22Rv1 (cell line): Measurements from ENCODE around the gene CUTC.

Experiments
- H3K27ac ChIP-seq: fragments of 450-650 bp; 2 replicates; pipeline ENCODE4 v1.5.1; 2017
- ZFX ChIP-seq: fragments of 450-650 bp; IDR thresholded peaks from 2 replicates; pipeline ENCODE4 v1.6.1; 2017; ENCODE audit warnings: antibody characterized with exemption, borderline replicate concordance
- TF ChIP-seq, protein P1 (sequence below): fragments of 450-650 bp; IDR thresholded peaks from 2 replicates; pipeline ENCODE4 v1.5.1; 2017; ENCODE audit warnings: mild to moderate bottlenecking

The CUTC gene

DNA sequence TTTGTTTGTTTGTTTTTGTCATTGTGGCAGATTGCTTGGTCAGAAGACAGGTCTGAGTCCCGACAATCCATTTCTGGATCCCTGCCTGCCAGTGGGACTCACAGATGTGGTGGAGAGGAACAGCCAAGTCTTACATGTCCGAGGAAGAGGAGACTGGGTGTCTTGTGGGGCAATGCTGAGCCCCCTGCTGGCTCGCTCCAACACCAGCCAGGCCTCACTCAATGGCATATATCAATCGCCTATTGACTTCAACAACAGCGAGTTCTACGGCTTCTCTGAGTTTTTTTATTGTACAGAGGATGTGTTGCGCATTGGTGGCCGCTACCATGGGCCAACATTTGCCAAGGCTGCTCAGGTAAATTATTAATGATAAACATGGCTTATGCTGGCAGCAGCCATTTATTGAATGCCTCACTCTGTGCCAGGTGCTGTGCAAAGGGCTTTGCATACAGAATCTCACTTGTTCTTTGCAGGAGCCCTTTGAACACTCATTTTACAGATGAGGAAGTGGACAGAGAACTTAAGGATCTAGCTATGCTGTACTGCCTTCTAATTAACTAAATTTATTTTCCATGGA is 33.4 kb upstream of the CUTC start:
- no peak overlapping the region for H3K27ac ChIP-seq
- TF ChIP-seq, protein P1, sequence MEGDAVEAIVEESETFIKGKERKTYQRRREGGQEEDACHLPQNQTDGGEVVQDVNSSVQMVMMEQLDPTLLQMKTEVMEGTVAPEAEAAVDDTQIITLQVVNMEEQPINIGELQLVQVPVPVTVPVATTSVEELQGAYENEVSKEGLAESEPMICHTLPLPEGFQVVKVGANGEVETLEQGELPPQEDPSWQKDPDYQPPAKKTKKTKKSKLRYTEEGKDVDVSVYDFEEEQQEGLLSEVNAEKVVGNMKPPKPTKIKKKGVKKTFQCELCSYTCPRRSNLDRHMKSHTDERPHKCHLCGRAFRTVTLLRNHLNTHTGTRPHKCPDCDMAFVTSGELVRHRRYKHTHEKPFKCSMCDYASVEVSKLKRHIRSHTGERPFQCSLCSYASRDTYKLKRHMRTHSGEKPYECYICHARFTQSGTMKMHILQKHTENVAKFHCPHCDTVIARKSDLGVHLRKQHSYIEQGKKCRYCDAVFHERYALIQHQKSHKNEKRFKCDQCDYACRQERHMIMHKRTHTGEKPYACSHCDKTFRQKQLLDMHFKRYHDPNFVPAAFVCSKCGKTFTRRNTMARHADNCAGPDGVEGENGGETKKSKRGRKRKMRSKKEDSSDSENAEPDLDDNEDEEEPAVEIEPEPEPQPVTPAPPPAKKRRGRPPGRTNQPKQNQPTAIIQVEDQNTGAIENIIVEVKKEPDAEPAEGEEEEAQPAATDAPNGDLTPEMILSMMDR, result no peak
- no peak for TF ChIP-seq ZFX

DNA sequence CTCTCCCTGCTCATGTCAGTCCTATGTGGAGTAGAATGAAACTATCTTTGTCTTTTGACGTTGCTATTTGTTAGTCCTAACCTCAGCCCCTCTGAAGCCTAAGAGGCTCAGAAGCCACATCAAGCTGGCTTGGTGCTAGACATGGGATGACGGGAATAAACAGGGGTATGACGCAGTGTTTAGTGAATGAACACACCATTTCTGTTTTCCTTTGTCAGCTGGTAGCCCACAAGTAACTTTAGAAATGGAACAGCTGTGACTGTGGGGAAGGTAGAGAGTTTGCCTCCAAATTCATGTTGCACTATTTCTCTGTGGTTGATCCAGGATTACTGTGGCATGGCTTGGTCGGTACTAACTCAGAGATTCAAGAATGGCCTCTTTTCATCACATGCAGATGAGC is 31.4 kb upstream of the CUTC start:
- TF ChIP-seq, protein P1, result no peak
- TF ChIP-seq ZFX, result no peak
- no peak overlapping the region for H3K27ac ChIP-seq

DNA sequence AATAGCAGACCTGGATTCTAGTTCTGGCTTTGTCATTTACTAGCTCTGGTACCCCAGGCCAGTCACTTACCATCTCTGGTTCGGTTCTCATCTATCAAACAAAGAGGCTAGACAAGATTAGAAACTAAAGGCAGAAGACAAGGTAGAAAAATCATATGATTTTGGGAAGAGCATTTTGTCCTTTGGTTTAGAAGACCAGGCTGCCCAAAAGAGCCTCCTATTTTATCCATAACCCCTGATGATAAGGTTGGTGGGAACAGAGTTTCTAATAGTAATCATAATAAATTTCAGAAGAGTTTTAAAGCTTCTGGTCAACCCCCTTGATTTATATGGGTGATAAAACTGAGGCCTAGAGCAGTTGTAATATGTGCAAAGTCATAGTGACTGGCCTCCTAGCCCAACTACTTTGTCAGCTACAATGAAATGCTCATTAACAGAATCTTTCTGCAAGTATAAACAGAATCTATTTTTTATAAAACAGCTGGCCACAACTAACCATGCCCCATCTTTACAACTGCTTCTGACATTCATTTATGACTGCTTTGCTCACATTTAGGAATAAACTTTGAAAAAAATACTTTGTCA is 23.5 kb upstream of the CUTC start:
- TF ChIP-seq, protein P1, result no peak
- no peak for TF ChIP-seq ZFX
- H3K27ac ChIP-seq, result no peak overlapping the region

DNA sequence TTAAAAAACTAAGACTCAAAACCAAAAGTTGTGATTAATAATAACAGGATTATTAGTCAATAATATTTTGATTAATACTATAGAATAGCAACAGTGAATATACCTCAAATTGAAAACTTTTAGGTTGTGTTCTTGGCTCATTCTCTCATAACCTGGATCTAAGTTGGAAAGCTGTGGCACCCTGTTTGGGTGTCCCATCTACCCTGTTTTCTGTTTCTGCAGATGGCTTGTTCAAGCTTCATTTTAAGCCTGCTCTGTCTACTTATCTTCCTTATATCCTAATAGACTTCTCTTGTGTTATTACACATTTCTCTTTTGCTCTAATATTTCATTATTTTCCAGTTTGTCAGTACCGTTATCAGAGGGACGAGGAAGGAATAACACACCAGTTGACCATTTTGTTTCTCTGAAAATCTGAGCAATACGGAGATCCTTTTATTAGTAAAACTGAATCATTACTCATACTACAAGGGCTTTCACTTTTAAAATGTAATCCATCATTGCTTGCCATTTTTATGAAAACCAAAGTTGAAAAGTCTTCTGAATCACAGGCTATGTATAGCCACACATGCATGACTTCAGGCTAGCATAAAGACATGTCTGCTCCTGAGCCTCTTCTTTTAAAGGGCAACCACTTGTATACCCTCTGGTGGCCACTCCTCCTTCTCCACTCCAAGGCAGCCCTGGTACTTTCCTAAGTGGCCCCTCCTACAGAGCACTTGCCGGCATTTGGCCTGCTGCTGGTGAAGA is 22.4 kb upstream of the CUTC start:
- no peak overlapping the region for H3K27ac ChIP-seq
- TF ChIP-seq, protein P1, result no peak
- no peak for TF ChIP-seq ZFX

DNA sequence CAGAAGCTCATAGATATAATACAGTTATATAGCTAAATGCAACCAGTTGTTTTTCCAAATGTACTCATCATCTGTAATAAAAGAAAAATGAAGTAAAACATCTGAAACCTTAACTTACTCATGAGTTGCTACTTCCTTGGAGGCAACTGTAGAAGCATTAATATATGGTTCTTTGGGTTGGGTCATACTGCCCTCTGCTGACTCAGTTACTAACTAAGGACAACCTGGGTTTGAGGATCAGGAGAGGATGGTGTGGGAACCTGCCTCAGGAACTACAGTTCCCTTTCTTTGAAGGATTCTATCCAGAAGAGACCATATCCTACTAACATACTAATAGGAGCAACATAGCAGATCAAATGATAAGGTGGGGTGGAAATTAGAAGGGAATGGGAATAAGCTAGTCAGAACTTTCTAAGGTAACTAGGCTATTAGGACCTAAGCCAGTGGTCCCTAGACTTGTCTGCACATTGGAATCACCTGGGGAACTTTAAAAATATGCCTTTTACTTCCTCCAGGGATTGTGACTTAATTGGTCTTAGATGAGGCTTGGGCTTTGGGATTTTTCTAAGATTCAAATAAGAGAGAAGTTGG is 20.8 kb upstream of the CUTC start:
- no peak overlapping the region for H3K27ac ChIP-seq
- no peak for TF ChIP-seq ZFX
- TF ChIP-seq, protein P1, result peak; percentile 78

DNA sequence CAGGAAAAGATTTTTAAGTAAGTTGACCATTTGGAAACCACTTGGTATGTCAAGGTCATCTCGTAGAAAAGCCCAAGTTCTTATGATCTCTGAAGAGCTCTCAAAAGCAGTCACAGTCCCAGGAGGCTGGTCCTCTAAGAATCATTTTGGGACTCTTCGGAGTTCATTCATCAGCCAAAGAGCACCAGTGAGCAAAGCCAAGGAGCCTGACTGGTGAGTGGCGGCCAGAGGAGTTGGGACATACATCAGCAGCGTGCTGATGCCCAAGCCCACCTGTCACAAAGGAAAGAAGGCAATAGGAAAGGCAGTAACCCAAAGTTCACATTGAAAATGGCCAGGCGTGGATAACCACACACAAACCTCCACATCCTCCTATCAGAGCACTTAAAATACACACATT is 17.6 kb upstream of the CUTC start:
- no peak for TF ChIP-seq ZFX
- TF ChIP-seq, protein P1, result no peak
- no peak overlapping the region for H3K27ac ChIP-seq

DNA sequence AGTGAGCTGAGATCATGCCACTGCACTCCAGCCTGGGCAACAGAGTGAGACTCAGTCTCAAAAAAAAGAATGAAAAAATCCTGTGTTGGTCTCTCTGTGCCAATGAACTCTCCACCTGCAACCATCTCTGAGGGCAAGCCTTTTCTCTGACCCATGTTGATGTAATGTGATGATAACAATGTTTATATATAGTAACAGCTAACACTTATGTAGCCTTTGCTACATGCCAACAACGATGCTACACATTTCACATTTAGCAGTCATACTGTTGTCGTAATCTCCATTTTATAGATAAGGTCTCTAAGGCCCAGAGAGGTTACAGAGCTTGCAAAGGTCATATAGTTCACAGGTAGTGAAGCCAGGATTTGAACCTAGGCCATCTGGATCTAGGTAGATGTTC is 11.6 kb upstream of the CUTC start:
- TF ChIP-seq, protein P1, result no peak
- TF ChIP-seq ZFX, result no peak
- no peak overlapping the region for H3K27ac ChIP-seq
